Measurements from ENCODE around the gene SORCS2. TPM values are rescaled to one million over a fixed set of nuclear protein-coding genes. Genes with fewer than 3 reads are reported as not detected.
A peak's percentile ranks its signal among the peaks of the same experiment; 100 is the strongest.
"Not testable (repeated sequence)": the region's sequence is repeated elsewhere in the genome, so short reads cannot be mapped to it uniquely, and the experiment has no call there.

Gene SORCS2
- total and polyA plus RNA-seq, 2 of the 13 experiments (the other 11 are each of a cell fraction or from before 2014, with no cell fraction given), result 0.82 to 1.0 TPM

- POLR2A ChIA-PET, result no interaction called here
- no peak for DNase-seq (ENCODE audit: low spot score)
- in situ Hi-C loops (cut with HindIII; ENCODE audit: extremely low pct_ligation_motif_present, low pct_unique_long_range_greater_than_20kb), result no loop called here
- CTCF ChIA-PET (ENCODE audit: low intra/inter-chr PET ratio, low total read pairs), result no interaction called here
- Histone ChIP-seq H4K20me1 (ENCODE audit: insufficient read depth, low read length) (no peaks in the 10 kb centered on the region), H3K4me2 (ENCODE audit: low read depth, low read length) (no peak overlapping the region), H3K4me3 (replicated peaks in 1 of 3; ENCODE audit: insufficient read depth in 1 of 3, low read depth in 2 of 3, low read length in 3 of 3) (no peak overlapping the region), H2AFZ (ENCODE audit: low read length) (no peak overlapping the region), H3K9me3 (ENCODE audit: low read length) (no peaks in the 10 kb centered on the region), H3K4me1 (ENCODE audit: insufficient read depth, low read length) (no peaks in the 10 kb centered on the region), H3K27ac (ENCODE audit: extremely low read length, insufficient read depth, low read length) (no peak overlapping the region), H3K36me3 (replicated peaks in 1 of 2; ENCODE audit: control insufficient read depth in 1 of 2, insufficient read depth in 2 of 2, low read length in 2 of 2) (no peaks in the 10 kb centered on the region), H3K9ac (ENCODE audit: insufficient read depth, low read depth, low read length) (no peak overlapping the region), H3K27me3 (ENCODE audit: control insufficient read depth in 1 of 2, insufficient read depth in 2 of 2, low read length in 2 of 2) (peaks cover 0 to 5% of the 10 kb centered on the region in 2 experiments; a peak in 1 of 5 replicates), H3K79me2 (ENCODE audit: insufficient read depth, low read length) (no peaks in the 10 kb centered on the region)
- intact Hi-C loops (cut with micrococcal nuclease; ENCODE audit: unreplicated experiment), result no loop called here
- ATAC-seq, result 0 out of 3 replicates have a peak, but pooled peaks have one; percentile 23
- no peak for TF ChIP-seq TEF (CRISPR knock-in tag; IDR thresholded peaks at IDR 0.05)
- no peak for TF ChIP-seq ZNF280D (CRISPR knock-in tag; IDR thresholded peaks at IDR 0.05)
- no peak for TF ChIP-seq IKZF5 (CRISPR knock-in tag; IDR thresholded peaks at IDR 0.05)
- no peak for TF ChIP-seq GTF2F1 (IDR thresholded peaks at IDR 0.05; ENCODE audit: low read length)
- TF ChIP-seq TARDBP (CRISPR knock-in tag; IDR thresholded peaks at IDR 0.05), result no peak
- no peak for TF ChIP-seq REPIN1 (CRISPR knock-in tag; IDR thresholded peaks at IDR 0.05; ENCODE audit: borderline replicate concordance, low read depth)
- no peak for TF ChIP-seq MYPOP (CRISPR knock-in tag; IDR thresholded peaks at IDR 0.05)
- no peak for TF ChIP-seq HNRNPK (IDR thresholded peaks at IDR 0.05; ENCODE audit: low read depth, low read length, poor library complexity, severe bottlenecking)
- no peak for TF ChIP-seq ATF7-NPFF (CRISPR knock-in tag; IDR thresholded peaks at IDR 0.05; ENCODE audit: low read depth)
- no peak for FAIRE-seq
- WGBS (ENCODE audit: low lambda C conversion rate), result 18% methylated on average over 2 of the region's 6 CpGs
- BruUV-seq (replicated peaks), result no TSS peak
Measured at GRCh38 chr4:7451800-7452199, 259.5 kb downstream of the SORCS2 start.

- POLR2A ChIA-PET; DNase-seq (ENCODE audit: low spot score); H3K9me3 ChIP-seq (ENCODE audit: low read length); FAIRE-seq; CTCF ChIA-PET (ENCODE audit: low intra/inter-chr PET ratio, low total read pairs); H3K27me3 ChIP-seq (ENCODE audit: control insufficient read depth in 1 of 2, insufficient read depth in 2 of 2, low read length in 2 of 2); H3K27ac ChIP-seq (ENCODE audit: extremely low read length, insufficient read depth, low read length); H3K9ac ChIP-seq (ENCODE audit: insufficient read depth, low read depth, low read length); intact Hi-C loops (cut with micrococcal nuclease; ENCODE audit: unreplicated experiment); H3K4me1 ChIP-seq (ENCODE audit: insufficient read depth, low read length); H3K79me2 ChIP-seq (ENCODE audit: insufficient read depth, low read length); BruUV-seq (replicated peaks); ATAC-seq; H3K4me2 ChIP-seq (ENCODE audit: low read depth, low read length); H3K36me3 ChIP-seq (replicated peaks in 1 of 2; ENCODE audit: control insufficient read depth in 1 of 2, insufficient read depth in 2 of 2, low read length in 2 of 2); H4K20me1 ChIP-seq (ENCODE audit: insufficient read depth, low read length); H2AFZ ChIP-seq (ENCODE audit: low read length); H3K4me3 ChIP-seq (replicated peaks in 1 of 3; ENCODE audit: insufficient read depth in 1 of 3, low read depth in 2 of 3, low read length in 3 of 3); in situ Hi-C loops (cut with HindIII; ENCODE audit: extremely low pct_ligation_motif_present, low pct_unique_long_range_greater_than_20kb): not testable (repeated sequence)
- 61% methylated on average over 9 of the region's 9 CpGs for WGBS (ENCODE audit: low lambda C conversion rate)
Measured at GRCh38 chr4:7452802-7453201, 260.5 kb downstream of the SORCS2 start.
